HepG2 (cell line): Measurements from ENCODE around the gene MIF4GD. TPM values are rescaled to one million over a fixed set of nuclear protein-coding genes. Genes with fewer than 3 reads are reported as not detected.

Source experiments
- ATAC-seq: fragments of 200-7000 bp; cut with Tn5 transposase; 3 replicates; pipeline ENCODE4 v1.9.1; 2020; ENCODE audit warnings: mild to moderate bottlenecking, moderate library complexity
- BruUV-seq: library from RNA; stranded (reverse); fragments of 400-500 nt; replicated peaks from 2 replicates; lab custom pipeline; 2021; lab: Mats Ljungman, UMichigan
- CTCF ChIA-PET: fragments of 300-600 bp; formaldehyde crosslinking; extraction: SDS; loops from one replicate; lab custom pipeline; 2021; ENCODE audit warnings: low total read pairs, inconsistent platforms, low intra/inter-chr PET ratio; lab: Yijun Ruan, JAX
- POLR2A ChIA-PET: fragments of 350-600 bp; sonication (Branson Sonifier 250); formaldehyde crosslinking; loops from one replicate; lab custom pipeline; 2020; ENCODE audit warnings: antibody characterized with exemption, inconsistent platforms; lab: Yijun Ruan, JAX
- DNase-seq: peaks from one replicate; pipeline ENCODE4 v3.0.0-alpha.2; 2015; ENCODE audit warnings: low spot score
- FAIRE-seq: peaks from 3 replicates; lab custom pipeline; 2011; peaks lifted over from hg19 to GRCh38; lab: Jason Lieb, UNC
- H2AFZ ChIP-seq: one replicate; pipeline ENCODE4 v1.6.1; 2011; ENCODE audit warnings: low read length, inconsistent platforms
- H3K27ac ChIP-seq: fragments of 300-600 bp; 3 replicates; pipeline ENCODE4 v1.8.0; 2011; ENCODE audit warnings: mixed run types, mild to moderate bottlenecking, mixed read lengths, low read length, inconsistent platforms; ENCODE audit not compliant: insufficient read depth; ENCODE audit errors: extremely low read length
- H3K27me3 ChIP-seq, 2 experiments: fragments of 200-600 bp in 1 of 2; 2 replicates in 1 of 2; 3 replicates in 1 of 2; pipeline versions ENCODE4 v1.6.0 to v1.8.0; 2011; ENCODE audit warnings: low read length in 2 of 2, mild to moderate bottlenecking in 2 of 2, moderate library complexity in 2 of 2, inconsistent platforms in 1 of 2; ENCODE audit not compliant: insufficient read depth in 2 of 2, control insufficient read depth in 1 of 2
- H3K36me3 ChIP-seq, 2 experiments: fragments of 200-600 bp in 1 of 2; replicated peaks in 1 of 2; 2 replicates in 1 of 2; 3 replicates in 1 of 2; pipeline versions ENCODE4 v1.5.1 to v1.8.0; 2011; ENCODE audit warnings: low read length in 2 of 2, inconsistent platforms in 1 of 2; ENCODE audit not compliant: insufficient read depth in 2 of 2, control insufficient read depth in 1 of 2
- H3K4me1 ChIP-seq: 2 replicates; pipeline ENCODE4 v1.5.1; 2012; ENCODE audit warnings: low read length, inconsistent platforms; ENCODE audit not compliant: insufficient read depth
- H3K4me2 ChIP-seq: 2 replicates; pipeline ENCODE4 v1.6.0; 2011; ENCODE audit warnings: low read depth, low read length, inconsistent platforms
- H3K4me3 ChIP-seq, 3 experiments: fragments of 200-600 bp in 1 of 3; sonication (generic), shearing (Covaris generic) in 1 of 3; replicated peaks in 1 of 3; 2 replicates each; pipeline ENCODE4 v1.5.1; 2011 to 2016; ENCODE audit warnings: low read length in 3 of 3, inconsistent platforms in 2 of 3, low read depth in 2 of 3, mild to moderate bottlenecking in 2 of 3, control low read depth in 1 of 3, mixed read lengths in 1 of 3; ENCODE audit not compliant: insufficient read depth in 1 of 3
- H3K79me2 ChIP-seq: one replicate; pipeline ENCODE4 v1.6.1; 2011; ENCODE audit warnings: low read length, inconsistent platforms; ENCODE audit not compliant: insufficient read depth
- H3K9ac ChIP-seq: 2 replicates; pipeline ENCODE4 v1.6.0; 2011; ENCODE audit warnings: mild to moderate bottlenecking, low read depth, low read length, inconsistent platforms; ENCODE audit not compliant: insufficient read depth
- H3K9me3 ChIP-seq: 2 replicates; pipeline ENCODE4 v1.5.1; 2012; ENCODE audit warnings: mild to moderate bottlenecking, low read length
- H4K20me1 ChIP-seq: 2 replicates; pipeline ENCODE4 v1.6.0; 2011; ENCODE audit warnings: inconsistent platforms, mild to moderate bottlenecking, low read length, moderate library complexity; ENCODE audit not compliant: insufficient read depth
- ATF7 ChIP-seq, 2 experiments: fragments of 450-650 bp in 1 of 2; sonication (generic) in 1 of 2; formaldehyde crosslinking in 1 of 2; IDR thresholded peaks; 2 replicates each; pipeline versions ENCODE4 v1.4.0 to v1.6.1; 2016 to 2020; ENCODE audit warnings: antibody characterized with exemption in 1 of 2, mild to moderate bottlenecking in 1 of 2, missing genetic modification reagents in 1 of 2
- MYPOP ChIP-seq: sonication (generic); formaldehyde crosslinking; IDR thresholded peaks from 2 replicates; pipeline ENCODE4 v1.8.1; 2023; ENCODE audit warnings: mild to moderate bottlenecking, moderate library complexity, missing genetic modification reagents
- NR1H2 ChIP-seq: sonication (generic); formaldehyde crosslinking; IDR thresholded peaks from 2 replicates; pipeline ENCODE4 v1.8.1; 2022; ENCODE audit warnings: low read depth, missing genetic modification reagents, borderline replicate concordance
- PHF20 ChIP-seq: sonication (generic); formaldehyde crosslinking; IDR thresholded peaks from 2 replicates; pipeline ENCODE4 v1.5.0; 2020; ENCODE audit warnings: mild to moderate bottlenecking, missing genetic modification reagents
- PRDM15 ChIP-seq: sonication (generic); formaldehyde crosslinking; IDR thresholded peaks from 2 replicates; pipeline ENCODE4 v1.4.0; 2020; ENCODE audit warnings: missing genetic modification reagents
- TEF ChIP-seq: sonication (generic); formaldehyde crosslinking; IDR thresholded peaks from 2 replicates; pipeline ENCODE4 v1.5.0; 2020; ENCODE audit warnings: missing genetic modification reagents
- USF2 ChIP-seq, 2 experiments: sonication (generic) in 1 of 2; formaldehyde crosslinking in 1 of 2; IDR thresholded peaks; 2 replicates each; pipeline versions ENCODE4 v1.5.1 to v1.6.1; 2011 to 2020; ENCODE audit warnings: borderline replicate concordance in 1 of 2, low read depth in 1 of 2, low read length in 1 of 2, mild to moderate bottlenecking in 1 of 2, missing genetic modification reagents in 1 of 2, moderate library complexity in 1 of 2
- ZC3H4 ChIP-seq: sonication (generic); formaldehyde crosslinking; IDR thresholded peaks from 2 replicates; pipeline ENCODE4 v1.4.0; 2020; ENCODE audit warnings: missing genetic modification reagents, borderline replicate concordance
- ZNF225 ChIP-seq: sonication (generic); formaldehyde crosslinking; IDR thresholded peaks from 2 replicates; pipeline ENCODE4 v1.4.0; 2020; ENCODE audit warnings: mild to moderate bottlenecking, missing genetic modification reagents
- ZNF263 ChIP-seq: sonication (generic); formaldehyde crosslinking; IDR thresholded peaks from 2 replicates; pipeline ENCODE4 v1.4.0; 2020; ENCODE audit warnings: missing genetic modification reagents
- WGBS: methylation state at CpG from one replicate; pipeline ENCODE4 v1.1.6; 2017; ENCODE audit warnings: low lambda C conversion rate; 5-methylcytosine and 5-hydroxymethylcytosine counted together
- in situ Hi-C: cut with HindIII; loops from 2 replicates; pipeline ENCODE4 v1.10.0; 2017; ENCODE audit warnings: low pct_unique_long_range_greater_than_20kb; ENCODE audit not compliant: extremely low pct_ligation_motif_present
- intact Hi-C: fragments of 100-400 bp; cut with micrococcal nuclease; formaldehyde crosslinking; loops from one replicate; pipeline ENCODE4 v1.10.0; 2022; ENCODE audit not compliant: unreplicated experiment
- polyA plus RNA-seq, 8 experiments: library from polyadenylated mRNA; depleted of rRNA in 3 of 8; stranded (reverse) in 7 of 8; unstranded in 1 of 8; fragments of >200 nt; fragmentation: Illumina TruSeq in 4 of 8; extraction: Trizol in 4 of 8; gene quantifications; 2 replicates each; pipeline versions ENCODE4 v1.2.1 to v1.2.3, GENCODE V29; 2011 to 2016; ENCODE audit warnings: low read depth in 4 of 8, missing spikeins in 1 of 8, mixed read lengths in 1 of 8; ENCODE audit not compliant: insufficient read depth in 1 of 8
- total RNA-seq, 5 experiments: library from RNA; depleted of rRNA; stranded (reverse); fragments of >200 nt; fragmentation: Illumina TruSeq; extraction: Trizol; gene quantifications; 2 replicates each; pipeline ENCODE4 v1.2.3, GENCODE V29; 2016; ENCODE audit warnings: low read depth in 1 of 5
- TF ChIP-seq, protein P1 (sequence below): sonication (generic); formaldehyde crosslinking; IDR thresholded peaks from 2 replicates; pipeline ENCODE4 v1.4.0; 2020; ENCODE audit warnings: low read depth, mild to moderate bottlenecking, missing genetic modification reagents

MIF4GD gene
- total and polyA plus RNA-seq, 2 of the 13 experiments (the other 11 are each of a cell fraction or from before 2014, with no cell fraction given), result 14.0 to 28.0 TPM

DNA sequence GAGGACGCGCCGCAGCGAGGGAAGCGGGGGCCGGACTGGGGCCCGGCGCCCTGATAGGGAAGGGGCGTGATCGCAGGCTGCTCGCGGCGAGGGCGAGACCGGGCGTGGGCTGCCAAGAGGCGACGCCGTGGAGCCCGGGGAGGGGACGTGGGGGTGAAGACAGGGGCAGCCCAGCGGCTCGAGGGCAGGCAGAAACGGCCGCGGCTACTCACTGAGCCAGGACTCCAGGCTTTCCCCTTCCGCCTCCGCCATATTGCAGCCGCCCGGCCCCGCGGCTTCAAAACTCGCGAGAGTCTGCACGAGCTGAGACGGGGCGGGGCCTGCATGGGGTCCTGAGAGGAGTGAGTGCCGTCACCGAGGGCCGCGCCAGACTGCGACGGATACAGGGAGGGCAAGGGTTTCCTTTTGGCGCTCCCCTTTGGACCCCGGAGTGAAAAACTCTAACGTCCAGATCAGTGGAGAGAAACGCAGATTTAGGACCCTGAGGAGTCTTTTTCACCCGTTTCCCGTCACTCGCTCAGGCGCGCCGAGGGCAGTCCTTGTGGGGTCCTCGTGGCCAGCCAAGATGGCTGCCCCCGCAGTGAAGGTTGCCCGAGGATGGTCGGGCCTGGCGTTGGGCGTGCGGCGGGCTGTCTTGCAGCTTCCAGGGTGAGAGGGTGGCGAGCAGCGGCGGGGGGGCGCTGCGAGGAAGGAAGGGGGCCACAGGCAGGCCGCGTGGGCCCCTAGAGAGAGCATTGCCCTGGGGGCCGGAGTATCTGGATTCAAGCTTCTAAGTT is 9.5 kb downstream of the MIF4GD start, which contains the start of the genes GGA3 and MRPS7:
Gene GGA3 (minus strand): TSS at position 271 of the 776 bp plus-strand sequence. CDS start 19 bp downstream, at position 252.
Gene MRPS7 (plus strand): TSS at position 544 of the 776 bp plus-strand sequence. CDS start 22 bp downstream, at position 566.
- ATAC-seq, result peak; percentile 95
- H3K27me3 ChIP-seq, result no peaks in the 10 kb centered on the region; a peak in 1 of 5 replicates
- intact Hi-C loops (no loop called here), in situ Hi-C loops (no loop called here)
- POLR2A ChIA-PET, result interaction anchor here (0.6 to 3.7 kb wide), 29 partner anchors 9 to 388 kb away, joined by 3 to 93 read pairs (median 4); partner anchors contain the start of genes ARMC7, GRB2, HID1 and MIF4GD
- H3K4me3 ChIP-seq, result peak within 1 kb of the TSS; percentile 72 to 89 (median 77)
- H3K27ac ChIP-seq, result peak within 1 kb of the TSS; percentile 97
- peak within 1 kb of the TSS; percentile 98 for H3K9ac ChIP-seq
- FAIRE-seq, result no peak
- peak within 1 kb of the TSS; percentile 95 for H3K4me2 ChIP-seq
- no peaks in the 10 kb centered on the region for H3K9me3 ChIP-seq
- DNase-seq, result peak; percentile 92
- no peaks in the 10 kb centered on the region for H4K20me1 ChIP-seq
- 2% methylated on average over 39 of the region's 69 CpGs for WGBS
- peaks cover 44% of the 10 kb centered on the region for H3K4me1 ChIP-seq
- CTCF ChIA-PET, result no interaction called here
- H2AFZ ChIP-seq, result peak within 1 kb of the TSS; percentile 78
- H3K79me2 ChIP-seq, result peaks cover 57% of the 10 kb centered on the region
- no TSS peak for BruUV-seq
- peaks cover 11 to 23% of the 10 kb centered on the region in 2 experiments for H3K36me3 ChIP-seq
- TF ChIP-seq USF2 (IDR thresholded peaks at IDR 0.05; ENCODE audit: low read depth, low read length), result 0 out of 2 replicates have a peak, but pooled peaks have one; percentile 1
- peak; percentile 54; the same call in 1 of the 2 replicates for TF ChIP-seq USF2 (CRISPR knock-in tag; IDR thresholded peaks at IDR 0.05; ENCODE audit: borderline replicate concordance)
- no peak for TF ChIP-seq ZNF263 (CRISPR knock-in tag)
- TF ChIP-seq, protein P1, sequence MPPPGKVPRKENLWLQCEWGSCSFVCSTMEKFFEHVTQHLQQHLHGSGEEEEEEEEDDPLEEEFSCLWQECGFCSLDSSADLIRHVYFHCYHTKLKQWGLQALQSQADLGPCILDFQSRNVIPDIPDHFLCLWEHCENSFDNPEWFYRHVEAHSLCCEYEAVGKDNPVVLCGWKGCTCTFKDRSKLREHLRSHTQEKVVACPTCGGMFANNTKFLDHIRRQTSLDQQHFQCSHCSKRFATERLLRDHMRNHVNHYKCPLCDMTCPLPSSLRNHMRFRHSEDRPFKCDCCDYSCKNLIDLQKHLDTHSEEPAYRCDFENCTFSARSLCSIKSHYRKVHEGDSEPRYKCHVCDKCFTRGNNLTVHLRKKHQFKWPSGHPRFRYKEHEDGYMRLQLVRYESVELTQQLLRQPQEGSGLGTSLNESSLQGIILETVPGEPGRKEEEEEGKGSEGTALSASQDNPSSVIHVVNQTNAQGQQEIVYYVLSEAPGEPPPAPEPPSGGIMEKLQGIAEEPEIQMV (CRISPR knock-in tag), result peak; percentile 54; the same call in 1 of the 2 replicates
- no peak for TF ChIP-seq NR1H2 (CRISPR knock-in tag)
- TF ChIP-seq ZC3H4, result no peak; the same call in 1 of the 2 replicates
- peak; percentile 92 for TF ChIP-seq PHF20 (CRISPR knock-in tag)
- TF ChIP-seq TEF (CRISPR knock-in tag), result no peak; the same call in 1 of the 2 replicates
- TF ChIP-seq MYPOP (CRISPR knock-in tag), result peak; percentile 90
- TF ChIP-seq PRDM15 (CRISPR knock-in tag), result peak; percentile 72; the same call in 1 of the 2 replicates
- no peak for TF ChIP-seq ATF7 (IDR thresholded peaks at IDR 0.05)
- 0 out of 2 replicates have a peak, but pooled peaks have one; percentile 13 for TF ChIP-seq ATF7 (CRISPR knock-in tag; IDR thresholded peaks at IDR 0.05)
- peak; percentile 27; the same call in 1 of the 2 replicates for TF ChIP-seq ZNF225 (CRISPR knock-in tag)
